H9 (cell line): ENCODE results near the gene UNC13C. TPM values are rescaled to one million over a fixed set of nuclear protein-coding genes. Genes with fewer than 3 reads are reported as not detected.

ENCODE experiments used
- DNase-seq: peaks from one replicate; pipeline ENCODE4 v3.0.0-alpha.2; 2017
- H2AFZ ChIP-seq: one replicate; pipeline ENCODE4 v1.6.1; 2013; ENCODE audit warnings: mild to moderate bottlenecking, low read length, control low read depth, moderate library complexity
- H2AK5ac ChIP-seq: 2 replicates; pipeline ENCODE4 v1.6.1; 2013; ENCODE audit warnings: low read length, control low read depth, mixed read lengths; ENCODE audit not compliant: insufficient read length
- H2BK120ac ChIP-seq: one replicate; pipeline ENCODE4 v1.6.1; 2013; ENCODE audit warnings: low read depth, mild to moderate bottlenecking, low read length, control low read depth, inconsistent platforms; ENCODE audit not compliant: poor library complexity, severe bottlenecking
- H2BK12ac ChIP-seq: 2 replicates; pipeline ENCODE4 v1.6.1; 2013; ENCODE audit warnings: low read length, control low read depth, mixed read lengths, low read depth; ENCODE audit not compliant: insufficient read length
- H2BK15ac ChIP-seq: 2 replicates; pipeline ENCODE4 v1.6.1; 2013; ENCODE audit warnings: low read depth, low read length, control low read depth
- H2BK20ac ChIP-seq: one replicate; pipeline ENCODE4 v1.6.1; 2013; ENCODE audit warnings: low read depth, mild to moderate bottlenecking, low read length, control low read depth, inconsistent platforms; ENCODE audit not compliant: poor library complexity, severe bottlenecking
- H2BK5ac ChIP-seq: 2 replicates; pipeline ENCODE4 v1.6.1; 2013; ENCODE audit warnings: low read length, control low read depth, mixed read lengths; ENCODE audit not compliant: insufficient read length
- H3K14ac ChIP-seq: 2 replicates; pipeline ENCODE4 v1.6.1; 2013; ENCODE audit warnings: low read length, control low read depth; ENCODE audit not compliant: insufficient read depth
- H3K18ac ChIP-seq: 2 replicates; pipeline ENCODE4 v1.6.1; 2013; ENCODE audit warnings: low read depth, mild to moderate bottlenecking, mixed read lengths, low read length, control low read depth; ENCODE audit not compliant: insufficient read length
- H3K23ac ChIP-seq: 2 replicates; pipeline ENCODE4 v1.6.1; 2013; ENCODE audit warnings: low read length, control low read depth, mixed read lengths, low read depth; ENCODE audit not compliant: insufficient read length
- H3K23me2 ChIP-seq: 2 replicates; pipeline ENCODE4 v1.6.1; 2013; ENCODE audit warnings: low read depth, mild to moderate bottlenecking, mixed read lengths, low read length, control low read depth; ENCODE audit not compliant: insufficient read length, poor library complexity, severe bottlenecking
- H3K27ac ChIP-seq: 2 replicates; pipeline ENCODE4 v1.5.1; 2013; ENCODE audit warnings: low read length, control low read depth, mixed read lengths, low read depth; ENCODE audit not compliant: insufficient read length
- H3K27me3 ChIP-seq: 2 replicates; pipeline ENCODE4 v1.6.1; 2013; ENCODE audit warnings: low read length, control low read depth, inconsistent platforms; ENCODE audit not compliant: insufficient read depth
- H3K4ac ChIP-seq: 2 replicates; pipeline ENCODE4 v1.6.1; 2013; ENCODE audit warnings: low read depth, mild to moderate bottlenecking, control low read depth, inconsistent platforms, low read length, moderate library complexity
- H3K4me1 ChIP-seq: 2 replicates; pipeline ENCODE4 v1.6.1; 2013; ENCODE audit warnings: low read length, control low read depth, inconsistent platforms; ENCODE audit not compliant: insufficient read depth
- H3K4me2 ChIP-seq: 2 replicates; pipeline ENCODE4 v1.6.1; 2013; ENCODE audit warnings: low read length, control low read depth, mixed read lengths; ENCODE audit not compliant: insufficient read length, insufficient read depth
- H3K56ac ChIP-seq: 2 replicates; pipeline ENCODE4 v1.6.1; 2013; ENCODE audit warnings: low read depth, mild to moderate bottlenecking, mixed read lengths, low read length, control low read depth; ENCODE audit not compliant: insufficient read length
- H3K79me1 ChIP-seq: 2 replicates; pipeline ENCODE4 v1.6.1; 2013; ENCODE audit warnings: low read depth, mild to moderate bottlenecking, moderate library complexity, low read length, control low read depth, inconsistent platforms; ENCODE audit not compliant: insufficient read depth, poor library complexity, severe bottlenecking
- H3K79me2 ChIP-seq: 2 replicates; pipeline ENCODE4 v1.6.1; 2013; ENCODE audit warnings: low read length, control low read depth, inconsistent platforms; ENCODE audit not compliant: insufficient read depth
- H3K9ac ChIP-seq: 2 replicates; pipeline ENCODE4 v1.6.1; 2013; ENCODE audit warnings: low read length, control low read depth, mixed read lengths; ENCODE audit not compliant: insufficient read length; ENCODE audit errors: extremely low read depth
- H3K9me3 ChIP-seq: one replicate; pipeline ENCODE4 v1.6.1; 2013; ENCODE audit warnings: low read depth, low read length, inconsistent platforms; ENCODE audit not compliant: control insufficient read depth
- H3T11ph ChIP-seq: one replicate; pipeline ENCODE4 v1.6.1; 2013; ENCODE audit warnings: mild to moderate bottlenecking, low read length, control low read depth, inconsistent platforms
- H4K20me1 ChIP-seq: one replicate; pipeline ENCODE4 v1.6.1; 2013; ENCODE audit not compliant: control insufficient read depth, insufficient read length, insufficient read depth
- H4K5ac ChIP-seq: 2 replicates; pipeline ENCODE4 v1.6.1; 2013; ENCODE audit warnings: low read depth, mild to moderate bottlenecking, mixed read lengths, low read length, control low read depth; ENCODE audit not compliant: insufficient read length
- H4K8ac ChIP-seq: replicated peaks from 2 replicates; pipeline ENCODE4 v1.6.1; 2013; ENCODE audit warnings: low read length, control low read depth, mixed read lengths, low read depth; ENCODE audit not compliant: insufficient read length
- H4K91ac ChIP-seq: 2 replicates; pipeline ENCODE4 v1.6.1; 2013; ENCODE audit warnings: low read depth, mild to moderate bottlenecking, moderate library complexity, mixed read lengths, low read length, control low read depth; ENCODE audit not compliant: insufficient read length
- H3K27ac Mint-ChIP-seq, 3 experiments: 2 replicates in 2 of 3; 3 replicates in 1 of 3; pipeline ENCODE4 v1.8.0; 2020 to 2021; ENCODE audit warnings: mixed read lengths in 3 of 3, mild to moderate bottlenecking in 1 of 3, moderate library complexity in 1 of 3
- H3K27me3 Mint-ChIP-seq: 2 replicates; pipeline ENCODE4 v1.8.0; 2021; ENCODE audit warnings: low read depth, mild to moderate bottlenecking, moderate library complexity, mixed read lengths
- H3K36me3 Mint-ChIP-seq, 3 experiments: 2 replicates in 2 of 3; 3 replicates in 1 of 3; pipeline ENCODE4 v1.8.0; 2020 to 2021; ENCODE audit warnings: low read depth in 3 of 3, mixed read lengths in 3 of 3; ENCODE audit not compliant: insufficient read depth in 1 of 3
- H3K4me1 Mint-ChIP-seq, 2 experiments: 2 replicates each; pipeline ENCODE4 v1.8.0; 2020; ENCODE audit warnings: mixed read lengths in 2 of 2
- H3K4me3 Mint-ChIP-seq, 2 experiments: 2 replicates in 1 of 2; 3 replicates in 1 of 2; pipeline ENCODE4 v1.8.0; 2020 to 2021; ENCODE audit warnings: mild to moderate bottlenecking in 2 of 2, mixed read lengths in 2 of 2, moderate library complexity in 1 of 2
- H3K9me3 Mint-ChIP-seq, 2 experiments: 2 replicates in 1 of 2; 3 replicates in 1 of 2; pipeline ENCODE4 v1.8.0; 2020; ENCODE audit warnings: mild to moderate bottlenecking in 2 of 2, mixed read lengths in 2 of 2, moderate library complexity in 1 of 2
- WGBS: extraction: QIAGEN DNeasy Blood & Tissue Kit; methylation state at CpG from one replicate; pipeline ENCODE4 v1.1.7; 2013; ENCODE audit warnings: missing lambda C conversion rate, low lambda C conversion rate, mixed read lengths; ENCODE audit not compliant: insufficient read length; ENCODE audit errors: extremely low coverage; 5-methylcytosine and 5-hydroxymethylcytosine counted together
- total RNA-seq: library from RNA; stranded (reverse); gene quantifications from 2 replicates; pipeline ENCODE4 v1.2.1, GENCODE V29; 2021
- TF ChIP-seq, protein P1 (sequence below): fragments of 200-600 bp; sonication (generic); conservative IDR thresholded peaks from 3 replicates; pipeline ENCODE4 v1.8.0; 2021; ENCODE audit warnings: antibody characterized with exemption, mild to moderate bottlenecking

Gene UNC13C
- total RNA-seq, 1 experiment from 2014 or later: 0.02 TPM

DNA sequence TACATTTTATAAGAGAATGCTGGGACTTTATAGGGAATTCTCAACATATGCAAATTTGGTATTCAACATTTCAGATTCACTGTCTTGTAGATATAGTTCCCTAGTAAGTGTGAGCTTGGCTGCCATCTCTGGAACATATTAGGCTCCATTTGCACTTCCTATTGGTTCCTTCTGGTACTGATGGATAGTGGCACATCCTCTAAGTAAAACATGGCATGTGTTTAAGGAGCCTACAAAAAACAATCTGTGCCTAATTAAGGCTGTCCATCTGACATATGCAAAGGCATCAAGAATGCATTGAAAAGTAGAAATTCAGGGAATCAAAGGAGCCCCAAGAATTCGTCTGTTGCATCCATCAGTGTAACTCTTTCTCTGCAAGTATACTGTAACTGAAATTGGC, 344.1 kb downstream of the UNC13C start:
- Histone ChIP-seq H3K79me1 (no peaks in the 10 kb centered on the region), H4K20me1 (no peaks in the 10 kb centered on the region), H2BK20ac (no peak overlapping the region), H3K9ac (no peak overlapping the region), H2BK5ac (no peak overlapping the region), H2BK120ac (no peak overlapping the region), H3K18ac (no peak overlapping the region), H3K27ac (no peak overlapping the region), H3K4me2 (no peak overlapping the region), H3K23me2 (no peaks in the 10 kb centered on the region), H3K23ac (no peak overlapping the region), H3T11ph (no peak overlapping the region), H3K27me3 (no peaks in the 10 kb centered on the region), H3K14ac (no peak overlapping the region), H3K4me1 (peaks cover 6% of the 10 kb centered on the region; the same call in 1 of the 2 replicates), H3K4ac (no peak overlapping the region), H3K9me3 (no peaks in the 10 kb centered on the region), H2BK12ac (no peak overlapping the region), H4K5ac (no peak overlapping the region), H3K56ac (no peak overlapping the region), H3K79me2 (no peaks in the 10 kb centered on the region), H2BK15ac (no peak overlapping the region), H2AFZ (no peak overlapping the region), H2AK5ac (no peak overlapping the region), H4K91ac (no peak overlapping the region), H4K8ac (no peak overlapping the region)
- Mint-ChIP-seq H3K27ac (no peak overlapping the region), H3K27me3 (no peaks in the 10 kb centered on the region), H3K4me3 (no peak overlapping the region), H3K4me1 (peaks cover 17 to 19% of the 10 kb centered on the region in 2 experiments), H3K36me3 (no peaks in the 10 kb centered on the region), H3K9me3 (no peaks in the 10 kb centered on the region)
- no CpG with 5 or more reads among the region's 1 CpG for WGBS
- no peak for DNase-seq
- TF ChIP-seq, protein P1, sequence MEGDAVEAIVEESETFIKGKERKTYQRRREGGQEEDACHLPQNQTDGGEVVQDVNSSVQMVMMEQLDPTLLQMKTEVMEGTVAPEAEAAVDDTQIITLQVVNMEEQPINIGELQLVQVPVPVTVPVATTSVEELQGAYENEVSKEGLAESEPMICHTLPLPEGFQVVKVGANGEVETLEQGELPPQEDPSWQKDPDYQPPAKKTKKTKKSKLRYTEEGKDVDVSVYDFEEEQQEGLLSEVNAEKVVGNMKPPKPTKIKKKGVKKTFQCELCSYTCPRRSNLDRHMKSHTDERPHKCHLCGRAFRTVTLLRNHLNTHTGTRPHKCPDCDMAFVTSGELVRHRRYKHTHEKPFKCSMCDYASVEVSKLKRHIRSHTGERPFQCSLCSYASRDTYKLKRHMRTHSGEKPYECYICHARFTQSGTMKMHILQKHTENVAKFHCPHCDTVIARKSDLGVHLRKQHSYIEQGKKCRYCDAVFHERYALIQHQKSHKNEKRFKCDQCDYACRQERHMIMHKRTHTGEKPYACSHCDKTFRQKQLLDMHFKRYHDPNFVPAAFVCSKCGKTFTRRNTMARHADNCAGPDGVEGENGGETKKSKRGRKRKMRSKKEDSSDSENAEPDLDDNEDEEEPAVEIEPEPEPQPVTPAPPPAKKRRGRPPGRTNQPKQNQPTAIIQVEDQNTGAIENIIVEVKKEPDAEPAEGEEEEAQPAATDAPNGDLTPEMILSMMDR: no peak
